Skeletal muscle satellite cell (primary cell): ENCODE results near the gene PHPT1.
"Not testable (repeated sequence)": the region's sequence is repeated elsewhere in the genome, so short reads cannot be mapped to it uniquely, and the experiment has no call there.

ENCODE experiments used
- H3K27me3 ChIP-seq: 2 replicates; pipeline ENCODE4 v1.7.0; 2013; ENCODE audit warnings: low read length; ENCODE audit not compliant: control insufficient read depth, insufficient read depth
- H3K36me3 ChIP-seq: 2 replicates; pipeline ENCODE4 v1.7.0; 2013; ENCODE audit warnings: mild to moderate bottlenecking, control low read depth, low read length; ENCODE audit not compliant: insufficient read depth
- H3K4me1 ChIP-seq: 2 replicates; pipeline ENCODE4 v1.7.0; 2013; ENCODE audit warnings: low read length; ENCODE audit not compliant: control insufficient read depth, insufficient read depth
- H3K4me2 ChIP-seq: 2 replicates; pipeline ENCODE4 v1.7.0; 2013; ENCODE audit warnings: mild to moderate bottlenecking, low read length
- H3K4me3 ChIP-seq: 2 replicates; pipeline ENCODE4 v1.7.0; 2013; ENCODE audit warnings: low read length
- H3K9ac ChIP-seq: 2 replicates; pipeline ENCODE4 v1.7.0; 2013; ENCODE audit warnings: mild to moderate bottlenecking, low read depth, low read length, moderate library complexity
- H3K9me3 ChIP-seq: replicated peaks from 2 replicates; pipeline ENCODE4 v1.7.0; 2013; ENCODE audit warnings: mild to moderate bottlenecking, control low read depth, low read length

PHPT1 gene

DNA sequence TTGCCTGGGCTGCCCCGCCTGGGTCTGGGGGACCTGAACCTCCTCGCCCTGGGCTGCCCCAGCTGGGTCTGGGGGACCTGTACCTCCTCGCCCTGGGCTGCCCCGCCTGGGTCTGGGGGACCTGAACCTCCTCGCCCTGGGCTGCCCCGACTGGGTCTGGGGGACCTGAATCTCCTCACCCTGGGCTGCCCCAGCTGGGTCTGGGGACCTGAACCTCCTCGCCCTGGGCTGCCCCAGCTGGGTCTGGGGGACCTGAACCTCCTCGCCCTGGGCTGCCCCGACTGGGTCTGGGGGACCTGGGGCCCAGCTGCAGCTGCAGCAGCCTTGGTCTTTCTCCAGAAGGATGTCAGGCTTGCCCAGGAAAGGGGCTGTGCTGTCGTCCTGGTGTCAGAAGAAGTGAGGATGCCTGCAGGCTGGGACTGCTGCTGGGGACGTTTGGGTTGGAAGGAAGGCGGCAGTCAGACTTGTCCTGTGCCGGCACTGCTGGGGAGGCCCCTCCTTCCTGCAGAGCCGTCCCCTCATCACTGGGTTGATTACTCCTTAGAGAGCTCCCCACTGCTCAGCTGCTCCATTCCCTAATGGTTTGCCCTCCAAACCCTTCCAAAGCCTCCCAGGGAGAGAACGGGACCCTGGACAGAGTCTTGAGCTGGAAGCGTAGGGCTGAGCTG, 15.7 kb upstream of the PHPT1 start:
- H3K4me1 ChIP-seq, H3K9ac ChIP-seq, H3K27me3 ChIP-seq, H3K4me3 ChIP-seq, H3K4me2 ChIP-seq, H3K9me3 ChIP-seq: not testable (repeated sequence)
- H3K36me3 ChIP-seq = peaks cover 38% of the 10 kb centered on the region

- Histone ChIP-seq H3K9me3 (no peaks in the 10 kb centered on the region), H3K4me2 (no peak overlapping the region), H3K4me3 (no peak overlapping the region), H3K4me1 (peaks cover 14% of the 10 kb centered on the region), H3K27me3 (no peaks in the 10 kb centered on the region), H3K9ac (no peak overlapping the region), H3K36me3 (peaks cover 33% of the 10 kb centered on the region)
Measured at GRCh38 chr9:136835162-136835931, 13.9 kb upstream of the PHPT1 start.

- Histone ChIP-seq H3K27me3 (no peaks in the 10 kb centered on the region), H3K4me3 (no peak overlapping the region), H3K9me3 (no peaks in the 10 kb centered on the region), H3K4me2 (no peak overlapping the region), H3K4me1 (peaks cover 22% of the 10 kb centered on the region), H3K36me3 (peaks cover 25% of the 10 kb centered on the region), H3K9ac (no peak overlapping the region)
Measured at GRCh38 chr9:136835932-136836904, 13.0 kb upstream of the PHPT1 start.

- Histone ChIP-seq H3K36me3 (peaks cover 17% of the 10 kb centered on the region), H3K4me1 (peaks cover 33% of the 10 kb centered on the region), H3K27me3 (no peaks in the 10 kb centered on the region), H3K4me3 (no peak overlapping the region), H3K4me2 (no peak overlapping the region), H3K9me3 (no peaks in the 10 kb centered on the region), H3K9ac (no peak overlapping the region)
Measured at GRCh38 chr9:136837146-136837855, 11.9 kb upstream of the PHPT1 start.

DNA sequence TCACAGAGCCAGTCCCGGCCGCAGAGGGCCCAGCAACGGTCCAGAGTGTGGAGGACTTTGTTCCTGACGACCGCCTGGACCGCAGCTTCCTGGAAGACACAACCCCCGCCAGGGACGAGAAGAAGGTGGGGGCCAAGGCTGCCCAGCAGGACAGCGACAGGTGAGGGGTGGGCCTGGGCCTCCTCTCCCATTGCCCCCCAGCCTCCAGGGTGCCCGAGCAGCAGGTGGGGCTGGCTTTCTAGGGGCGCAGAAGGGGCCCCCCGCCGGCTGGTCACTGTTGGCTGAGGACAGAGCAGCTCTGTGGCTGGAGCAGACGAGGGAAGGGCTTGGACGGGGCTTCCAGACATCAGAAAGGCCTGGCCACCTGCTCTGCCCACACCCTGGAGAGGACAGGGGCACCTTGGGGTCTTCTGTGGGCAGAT, 11.3 kb upstream of the PHPT1 start:
- not testable (repeated sequence) for H3K4me3 ChIP-seq, H3K4me2 ChIP-seq, H3K9me3 ChIP-seq, H3K9ac ChIP-seq, H3K27me3 ChIP-seq
- Histone ChIP-seq H3K4me1 (peaks cover 35% of the 10 kb centered on the region), H3K36me3 (peaks cover 12% of the 10 kb centered on the region)

DNA sequence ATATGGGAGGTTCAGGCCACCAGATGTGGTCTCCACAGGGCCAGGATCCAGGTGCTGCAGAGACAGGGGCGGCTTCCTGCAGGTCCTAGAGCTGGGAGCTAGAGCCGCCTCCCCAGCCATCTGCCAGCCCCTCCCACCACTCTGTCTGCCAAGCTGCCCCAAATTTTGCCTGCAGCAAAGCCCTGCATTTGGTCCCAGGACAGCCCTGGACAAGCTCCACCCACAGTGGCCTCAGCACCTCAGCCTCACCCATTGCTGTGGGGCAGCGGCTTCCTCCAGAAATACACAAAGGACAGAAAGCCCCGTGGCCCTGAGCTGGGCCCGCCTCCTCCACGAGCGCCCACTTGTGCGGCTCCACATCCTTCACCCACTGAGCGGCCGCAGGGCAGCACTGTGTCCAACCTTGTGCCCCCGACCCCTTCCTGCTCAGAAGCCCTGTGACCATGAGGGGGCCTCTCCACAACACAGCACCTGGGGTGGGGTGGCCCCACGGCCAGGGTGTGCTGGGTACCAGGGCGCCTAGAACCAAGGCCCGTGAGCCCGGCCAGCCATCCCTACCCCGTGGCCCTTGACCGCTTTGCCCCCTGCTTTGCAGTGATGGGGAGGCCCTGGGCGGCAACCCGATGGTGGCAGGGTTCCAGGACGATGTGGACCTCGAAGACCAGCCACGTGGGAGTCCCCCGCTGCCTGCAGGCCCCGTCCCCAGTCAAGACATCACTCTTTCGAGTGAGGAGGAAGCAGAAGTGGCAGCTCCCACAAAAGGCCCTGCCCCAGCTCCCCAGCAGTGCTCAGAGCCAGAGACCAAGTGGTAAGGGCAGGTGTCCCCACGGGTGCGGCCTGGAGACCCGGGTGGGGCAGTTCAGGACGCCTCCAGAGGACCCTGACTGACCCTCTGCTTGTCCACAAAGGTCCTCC, 10.6 kb upstream of the PHPT1 start:
- no peaks in the 10 kb centered on the region for H3K9me3 ChIP-seq
- H3K4me1 ChIP-seq = peaks cover 42% of the 10 kb centered on the region
- no peak overlapping the region for H3K4me3 ChIP-seq
- no peak overlapping the region for H3K9ac ChIP-seq
- H3K4me2 ChIP-seq = no peak overlapping the region
- no peaks in the 10 kb centered on the region for H3K27me3 ChIP-seq
- H3K36me3 ChIP-seq = peaks cover 12% of the 10 kb centered on the region

DNA sequence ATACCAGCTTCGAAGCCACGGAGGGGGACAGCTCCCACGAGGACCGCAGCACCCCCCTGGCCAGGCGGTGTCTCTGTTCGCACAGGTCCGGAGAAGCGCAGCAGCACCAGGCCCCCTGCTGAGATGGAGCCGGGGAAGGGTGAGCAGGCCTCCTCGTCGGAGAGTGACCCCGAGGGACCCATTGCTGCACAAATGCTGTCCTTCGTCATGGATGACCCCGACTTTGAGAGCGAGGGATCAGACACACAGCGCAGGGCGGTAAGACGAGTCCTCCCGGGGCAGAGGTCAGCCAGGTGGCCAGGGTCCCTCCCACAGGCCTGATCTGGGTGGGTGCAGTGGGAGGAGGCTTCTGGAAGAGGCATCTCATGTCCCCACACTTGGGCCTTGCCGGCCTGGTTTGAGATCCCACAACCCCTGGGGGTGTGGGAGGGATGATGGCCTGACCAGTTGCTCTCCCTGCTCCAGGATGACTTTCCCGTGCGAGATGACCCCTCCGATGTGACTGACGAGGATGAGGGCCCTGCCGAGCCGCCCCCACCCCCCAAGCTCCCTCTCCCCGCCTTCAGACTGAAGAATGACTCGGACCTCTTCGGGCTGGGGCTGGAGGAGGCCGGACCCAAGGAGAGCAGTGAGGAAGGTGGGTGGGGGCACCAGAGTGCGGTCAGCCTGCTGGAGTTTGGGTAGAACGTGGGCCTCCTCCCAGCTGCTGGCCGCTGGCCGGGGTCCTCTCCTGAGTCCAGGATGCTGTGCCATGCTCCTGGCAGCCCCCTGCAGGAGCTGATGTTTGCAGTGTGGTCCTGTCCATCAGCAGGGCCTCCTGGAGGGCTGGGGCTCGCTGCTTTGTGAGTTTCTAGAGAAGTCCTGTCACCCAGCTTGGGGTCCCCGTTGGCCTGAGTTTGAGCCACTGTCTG, 9.7 kb upstream of the PHPT1 start:
- no peak overlapping the region for H3K4me3 ChIP-seq
- peaks cover 44% of the 10 kb centered on the region for H3K4me1 ChIP-seq
- peaks cover 12% of the 10 kb centered on the region for H3K36me3 ChIP-seq

DNA sequence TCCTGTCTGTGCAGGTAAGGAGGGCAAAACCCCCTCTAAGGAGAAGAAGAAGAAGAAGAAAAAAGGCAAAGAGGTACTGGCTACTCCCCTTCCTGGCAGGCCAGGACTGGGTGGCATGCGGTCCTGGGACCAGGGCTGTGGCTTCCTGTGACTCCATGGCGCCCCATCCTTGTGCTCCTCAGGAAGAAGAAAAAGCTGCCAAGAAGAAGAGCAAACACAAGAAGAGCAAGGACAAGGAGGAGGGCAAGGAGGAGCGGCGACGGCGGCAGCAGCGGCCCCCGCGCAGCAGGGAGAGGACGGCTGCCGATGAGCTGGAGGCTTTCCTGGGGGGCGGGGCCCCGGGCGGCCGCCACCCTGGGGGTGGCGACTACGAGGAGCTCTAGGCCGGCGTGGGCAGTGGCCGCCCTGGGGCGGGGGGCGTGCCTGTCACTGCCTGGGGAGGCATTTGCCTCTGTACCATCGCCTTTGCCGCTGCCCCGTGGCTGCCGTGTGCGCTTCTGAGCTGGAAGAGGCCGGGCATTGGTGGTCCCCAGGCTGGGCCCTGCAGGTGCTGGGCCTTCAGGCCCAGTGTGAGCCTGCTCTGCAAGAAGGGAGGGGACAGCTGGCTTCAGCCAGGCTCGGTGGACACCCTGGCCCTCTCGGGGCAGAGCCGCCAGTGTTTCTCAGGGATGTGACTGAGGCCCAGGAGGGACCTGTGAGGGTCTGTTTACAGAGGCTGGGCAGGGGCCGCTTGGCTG, 8.9 kb upstream of the PHPT1 start:
- Histone ChIP-seq H3K4me2 (peak overlapping the region; percentile 89), H3K9ac (no peak overlapping the region), H3K4me1 (peaks cover 44% of the 10 kb centered on the region), H3K27me3 (no peaks in the 10 kb centered on the region), H3K36me3 (peaks cover 12% of the 10 kb centered on the region), H3K9me3 (no peaks in the 10 kb centered on the region), H3K4me3 (no peak overlapping the region)

More for the DNA sequence above, 9.7 kb upstream of the PHPT1 start:
- Histone ChIP-seq H3K9me3 (no peaks in the 10 kb centered on the region), H3K9ac (no peak overlapping the region), H3K4me2 (peak overlapping the region; percentile 89), H3K27me3 (no peaks in the 10 kb centered on the region)

GRCh38 chr9:136840877-136841645, 8.1 kb upstream of the PHPT1 start:
- Histone ChIP-seq H3K36me3 (peaks cover 12% of the 10 kb centered on the region), H3K9ac (no peak overlapping the region), H3K27me3 (no peaks in the 10 kb centered on the region), H3K4me1 (peaks cover 44% of the 10 kb centered on the region), H3K4me3 (peak overlapping the region; percentile 18), H3K4me2 (peak overlapping the region; percentile 89), H3K9me3 (no peaks in the 10 kb centered on the region)
